Measurements from ENCODE around the gene FAM13A. TPM values are rescaled to one million over a fixed set of nuclear protein-coding genes. Genes with fewer than 3 reads are reported as not detected.
A peak's percentile ranks its signal among the peaks of the same experiment; 100 is the strongest.

The FAM13A gene
- total and polyA plus RNA-seq, 3 donors from 2014 or later, result 30.7 to 123 (median 109) TPM

GRCh38 chr4:88718098-88718497 lies 338.9 kb downstream of the FAM13A start:
- no peaks in the 10 kb centered on the region for H3K9me3 ChIP-seq
- H3K36me3 ChIP-seq (ENCODE audit: low read depth, missing control alignments), result no peaks in the 10 kb centered on the region
- H3K4me1 ChIP-seq, result no peaks in the 10 kb centered on the region
- no peak for DNase-seq
- intact Hi-C loops (cut with DNase I; ENCODE audit: low total_unique reads), result no loop called here
- H3K4me3 ChIP-seq, result no peak overlapping the region
- 96 to 97% methylated on average over 5 of the region's 5 CpGs for WGBS, 2 donors
- no peak overlapping the region for H3K27ac ChIP-seq
- no peaks in the 10 kb centered on the region for H3K27me3 ChIP-seq
- TF ChIP-seq CTCF (IDR thresholded peaks at IDR 0.05) (no peak), POLR2A (IDR thresholded peaks at IDR 0.05) (no peak)

GRCh38 chr4:88713782-88714181 lies 343.2 kb downstream of the FAM13A start:
- Histone ChIP-seq H3K27ac (no peak overlapping the region), H3K9me3 (no peaks in the 10 kb centered on the region), H3K4me1 (no peaks in the 10 kb centered on the region), H3K36me3 (ENCODE audit: low read depth, missing control alignments) (no peaks in the 10 kb centered on the region), H3K4me3 (no peak overlapping the region), H3K27me3 (no peaks in the 10 kb centered on the region)
- 90 to 94% methylated on average over 1 of the region's 1 CpG for WGBS, 2 donors
- intact Hi-C loops (cut with DNase I; ENCODE audit: low total_unique reads), result no loop called here
- no peak for DNase-seq
- no peak for TF ChIP-seq POLR2A (IDR thresholded peaks at IDR 0.05)
- no peak for TF ChIP-seq CTCF (IDR thresholded peaks at IDR 0.05)

GRCh38 chr4:88709989-88710388 lies 347.0 kb downstream of the FAM13A start:
- WGBS, 2 donors, result 95 to 97% methylated on average over 1 of the region's 1 CpG
- intact Hi-C loops (cut with DNase I; ENCODE audit: low total_unique reads), result loop anchor here (10.0 kb wide), 1 partner anchor 315 kb away; no protein-coding TSS in a partner anchor
- Histone ChIP-seq H3K9me3 (no peaks in the 10 kb centered on the region), H3K4me3 (no peak overlapping the region), H3K27me3 (no peaks in the 10 kb centered on the region), H3K4me1 (peaks cover 4% of the 10 kb centered on the region), H3K36me3 (ENCODE audit: low read depth, missing control alignments) (no peaks in the 10 kb centered on the region), H3K27ac (no peak overlapping the region)
- DNase-seq, result no peak
- TF ChIP-seq POLR2A (IDR thresholded peaks at IDR 0.05) (no peak), CTCF (IDR thresholded peaks at IDR 0.05) (no peak)

GRCh38 chr4:88706574-88706973 lies 350.4 kb downstream of the FAM13A start:
- Histone ChIP-seq H3K4me3 (no peak overlapping the region), H3K36me3 (ENCODE audit: low read depth, missing control alignments) (no peaks in the 10 kb centered on the region), H3K4me1 (peaks cover 4% of the 10 kb centered on the region), H3K27me3 (no peaks in the 10 kb centered on the region), H3K27ac (peak overlapping the region in 1 of 2 donors; percentile 17), H3K9me3 (no peaks in the 10 kb centered on the region)
- WGBS, 2 donors, result 33% methylated on average over 9 of the region's 9 CpGs
- peak; percentile 51 for DNase-seq
- TF ChIP-seq POLR2A (IDR thresholded peaks at IDR 0.05) (no peak), CTCF (IDR thresholded peaks at IDR 0.05) (peak; percentile 17 to 73 (median 62))
- intact Hi-C loops (cut with DNase I; ENCODE audit: low total_unique reads), result loop anchor here (10.0 kb wide), 1 partner anchor 318 kb away; no protein-coding TSS in a partner anchor

- Histone ChIP-seq H3K4me1 (peaks cover 4% of the 10 kb centered on the region), H3K4me3 (no peak overlapping the region), H3K9me3 (no peaks in the 10 kb centered on the region), H3K36me3 (ENCODE audit: low read depth, missing control alignments) (no peaks in the 10 kb centered on the region), H3K27me3 (no peaks in the 10 kb centered on the region), H3K27ac (no peak overlapping the region)
- no peak for DNase-seq
- intact Hi-C loops (cut with DNase I; ENCODE audit: low total_unique reads), result loop anchor here (10.0 kb wide), 1 partner anchor 319 kb away; no protein-coding TSS in a partner anchor
- 63 to 70% methylated on average over 3 of the region's 3 CpGs for WGBS, 2 donors
- TF ChIP-seq CTCF (IDR thresholded peaks at IDR 0.05) (no peak), POLR2A (IDR thresholded peaks at IDR 0.05) (no peak)
Observed at GRCh38 chr4:88705805-88706492, 351.0 kb downstream of the FAM13A start.
